Measurements from ENCODE around the gene RB1.

DNA sequence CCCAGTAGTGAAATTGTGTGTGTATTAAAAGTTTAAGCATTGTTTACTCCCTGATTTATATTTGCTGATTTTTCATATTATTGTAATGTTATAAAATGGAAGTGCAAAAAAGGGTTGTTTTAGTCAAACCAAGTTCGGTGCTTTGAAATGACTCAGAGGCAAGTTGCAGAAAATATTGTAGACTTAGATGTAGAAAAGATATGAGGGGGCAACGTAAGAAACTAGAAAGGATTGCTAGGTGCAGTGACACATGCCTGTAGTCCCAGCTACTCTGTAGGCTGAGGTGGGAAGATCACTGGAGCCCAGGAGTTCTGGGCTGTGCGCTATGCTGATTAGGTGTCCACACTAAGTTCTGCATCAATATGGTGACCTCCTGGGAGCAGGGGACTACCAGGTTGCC, 125.5 kb downstream of the RB1 start:
- TF ChIP-seq CTCF (IDR thresholded peaks at IDR 0.05) = no peak
- TF ChIP-seq POLR2A (IDR thresholded peaks at IDR 0.05) = no peak
